ENCODE data around the gene SHD.

GRCh38 chr19:4256563-4256962, 22.5 kb upstream of the SHD start:
- TF ChIP-seq EZH2phosphoT487 (IDR thresholded peaks at IDR 0.05; ENCODE audit: low read depth, severe bottlenecking, unreplicated experiment) = no peak
- no peak for TF ChIP-seq CTCF (IDR thresholded peaks at IDR 0.05; ENCODE audit: poor library complexity)
- no peak for TF ChIP-seq EZH2 (IDR thresholded peaks at IDR 0.05; ENCODE audit: borderline replicate concordance)

All from hepatocyte (in vitro differentiated cells).